NCI-H146 (cell line): ENCODE results near the gene MIPEP.
"Not testable (repeated sequence)": the region's sequence is repeated elsewhere in the genome, so short reads cannot be mapped to it uniquely, and the experiment has no call there.

Source experiments
- DNase-seq: peaks from one replicate; lab custom pipeline; 2025; lab: John Stamatoyannopoulos, UW

Gene MIPEP

GRCh38 chr13:23888658-23889614, at the start of gene MIPEP:
Gene MIPEP (minus strand): TSS chr13:23889400. CDS start chr13:23889320, 80 bp downstream.
- peak; percentile 91 for DNase-seq

- no peak for DNase-seq
These were observed 45.3 kb upstream of the MIPEP start for GRCh38 chr13:23934520-23934919.

- DNase-seq, result no peak
These were observed 39.8 kb upstream of the MIPEP start for GRCh38 chr13:23928985-23929384.

- no peak for DNase-seq
These were observed 33.8 kb upstream of the MIPEP start for GRCh38 chr13:23923031-23923430.

- no peak for DNase-seq
These were observed 33.1 kb upstream of the MIPEP start for GRCh38 chr13:23922005-23922932.

- DNase-seq, result peak; percentile 26
These were observed 32.3 kb upstream of the MIPEP start for GRCh38 chr13:23921451-23921888.

- no peak for DNase-seq
These were observed 29.8 kb upstream of the MIPEP start for GRCh38 chr13:23919006-23919405.

GRCh38 chr13:23918208-23918607, 29.0 kb upstream of the MIPEP start:
- DNase-seq, result no peak

GRCh38 chr13:23915308-23915707, 26.1 kb upstream of the MIPEP start:
- DNase-seq, result peak; percentile 84

- no peak for DNase-seq
These were observed 23.3 kb upstream of the MIPEP start for GRCh38 chr13:23912469-23912868.

- DNase-seq, result no peak
These were observed 20.4 kb upstream of the MIPEP start for GRCh38 chr13:23909606-23910005.

GRCh38 chr13:23905766-23906165, 16.6 kb upstream of the MIPEP start:
- no peak for DNase-seq

- DNase-seq, result peak; percentile 22
These were observed 14.7 kb upstream of the MIPEP start for GRCh38 chr13:23903906-23904280.

- DNase-seq, result peak; percentile 38
These were observed 14.0 kb upstream of the MIPEP start for GRCh38 chr13:23902975-23903905.

- no peak for DNase-seq
These were observed 12.2 kb upstream of the MIPEP start for GRCh38 chr13:23901365-23901764.

- DNase-seq, result no peak
These were observed 10.4 kb upstream of the MIPEP start for GRCh38 chr13:23899555-23899954.

- DNase-seq, result no peak
These were observed 8.9 kb upstream of the MIPEP start for GRCh38 chr13:23898101-23898500.

GRCh38 chr13:23897452-23897919, 8.3 kb upstream of the MIPEP start, which contains the start of gene C1QTNF9B:
Gene C1QTNF9B (minus strand): TSS chr13:23897502.
- DNase-seq, result not testable (repeated sequence)

- DNase-seq, result not testable (repeated sequence)
These were observed 5.5 kb upstream of the MIPEP start for GRCh38 chr13:23894746-23895145.

GRCh38 chr13:23893791-23894190, 4.6 kb upstream of the MIPEP start:
- DNase-seq, result not testable (repeated sequence)
